Esophagus squamous epithelium (tissue), 5 donors: ENCODE results near the gene FHOD3. TPM values are rescaled to one million over a fixed set of nuclear protein-coding genes. Genes with fewer than 3 reads are reported as not detected.

Source experiments
- DNase-seq: peaks from one replicate; lab custom pipeline; 2025; lab: John Stamatoyannopoulos, UW
- H3K27ac ChIP-seq, 4 donors: fragments of 200-600 bp; sonication (generic); one replicate each; pipeline ENCODE4 v1.5.1; 2016 to 2019; ENCODE audit warnings: mild to moderate bottlenecking in 1 of 4
- H3K27me3 ChIP-seq, 4 donors: fragments of 200-600 bp; sonication (generic); 1 replicate in 3 of 4; 2 replicates in 1 of 4; pipeline versions ENCODE4 v1.5.1 to v1.6.0; 2017 to 2021; ENCODE audit warnings: antibody characterized with exemption in 1 of 4
- H3K36me3 ChIP-seq, 3 donors: fragments of 200-600 bp; sonication (generic); one replicate each; pipeline ENCODE4 v1.5.1; 2016 to 2019
- H3K4me1 ChIP-seq, 3 donors: fragments of 200-600 bp; sonication (generic); one replicate each; pipeline ENCODE4 v1.5.1; 2017 to 2019
- H3K4me3 ChIP-seq, 4 donors: fragments of 200-600 bp; sonication (generic); 1 replicate in 3 of 4; 2 replicates in 1 of 4; pipeline ENCODE4 v1.5.1; 2016 to 2019; ENCODE audit warnings: mild to moderate bottlenecking in 2 of 4, moderate library complexity in 1 of 4
- H3K9me3 ChIP-seq, 3 donors: fragments of 200-600 bp; sonication (generic); one replicate each; pipeline ENCODE4 v1.5.1; 2016 to 2019
- POLR2A ChIP-seq, 4 donors: fragments of 450-650 bp; IDR thresholded peaks; one replicate each; pipeline ENCODE4 v1.6.1; 2017; ENCODE audit warnings: antibody characterized with exemption in 4 of 4, mild to moderate bottlenecking in 4 of 4, moderate library complexity in 3 of 4
- WGBS, 2 donors: methylation state at CpG; one replicate each; pipeline ENCODE4 v1.1.5; 2018; 5-methylcytosine and 5-hydroxymethylcytosine counted together
- intact Hi-C: fragments of 100-400 bp; cut with DNase I; formaldehyde crosslinking; loops from one replicate; pipeline ENCODE4 v1.15.0; 2022
- total RNA-seq, 4 donors: library from RNA; depleted of rRNA; stranded (reverse); fragments of >200 nt; gene quantifications; one replicate each; pipeline ENCODE4 v1.1.0, GENCODE V29; 2016
- TF ChIP-seq, protein P1 (sequence below), 6 experiments: fragments of 450-650 bp in 4 of 6; fragments of 200-600 bp in 2 of 6; sonication (generic) in 2 of 6; IDR thresholded peaks; one replicate each; pipeline ENCODE4 v1.5.1; 2016 to 2019; ENCODE audit warnings: antibody characterized with exemption in 6 of 6, mild to moderate bottlenecking in 4 of 6, moderate library complexity in 4 of 6
- donor health status: DM: yes; HTN: yes; CAD: no.

Gene FHOD3
- total RNA-seq, 4 donors from 2014 or later = 3.1 to 29.6 (median 5.7) TPM

DNA sequence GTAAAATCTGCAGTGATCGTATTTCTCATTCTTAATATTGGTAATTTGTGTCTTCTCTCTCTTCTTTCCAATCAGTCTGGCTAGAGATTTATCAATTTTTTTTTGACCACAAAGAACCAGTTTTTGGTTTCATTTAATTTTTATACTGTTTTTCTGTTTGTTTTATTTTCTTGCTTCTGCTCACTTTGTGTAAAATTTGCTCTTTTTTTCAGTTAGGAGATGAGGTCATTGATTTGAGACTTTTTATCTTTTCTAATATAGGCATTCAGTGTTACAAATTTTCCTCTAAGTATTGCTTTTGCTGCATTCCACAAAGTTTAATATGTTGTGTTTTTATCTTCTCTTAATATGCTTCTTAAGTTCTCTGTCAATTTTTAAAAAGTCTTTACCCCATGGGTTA lies 370.8 kb downstream of the FHOD3 start:
- DNase-seq = no peak
- intact Hi-C loops = no loop called here
- H3K9me3 ChIP-seq = no peaks in the 10 kb centered on the region
- H3K27ac ChIP-seq = no peak overlapping the region
- TF ChIP-seq, protein P1, sequence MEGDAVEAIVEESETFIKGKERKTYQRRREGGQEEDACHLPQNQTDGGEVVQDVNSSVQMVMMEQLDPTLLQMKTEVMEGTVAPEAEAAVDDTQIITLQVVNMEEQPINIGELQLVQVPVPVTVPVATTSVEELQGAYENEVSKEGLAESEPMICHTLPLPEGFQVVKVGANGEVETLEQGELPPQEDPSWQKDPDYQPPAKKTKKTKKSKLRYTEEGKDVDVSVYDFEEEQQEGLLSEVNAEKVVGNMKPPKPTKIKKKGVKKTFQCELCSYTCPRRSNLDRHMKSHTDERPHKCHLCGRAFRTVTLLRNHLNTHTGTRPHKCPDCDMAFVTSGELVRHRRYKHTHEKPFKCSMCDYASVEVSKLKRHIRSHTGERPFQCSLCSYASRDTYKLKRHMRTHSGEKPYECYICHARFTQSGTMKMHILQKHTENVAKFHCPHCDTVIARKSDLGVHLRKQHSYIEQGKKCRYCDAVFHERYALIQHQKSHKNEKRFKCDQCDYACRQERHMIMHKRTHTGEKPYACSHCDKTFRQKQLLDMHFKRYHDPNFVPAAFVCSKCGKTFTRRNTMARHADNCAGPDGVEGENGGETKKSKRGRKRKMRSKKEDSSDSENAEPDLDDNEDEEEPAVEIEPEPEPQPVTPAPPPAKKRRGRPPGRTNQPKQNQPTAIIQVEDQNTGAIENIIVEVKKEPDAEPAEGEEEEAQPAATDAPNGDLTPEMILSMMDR (IDR thresholded peaks at IDR 0.05) = no peak
- no peak for TF ChIP-seq POLR2A (IDR thresholded peaks at IDR 0.05)
- H3K36me3 ChIP-seq = no peaks in the 10 kb centered on the region
- no peak overlapping the region for H3K4me3 ChIP-seq
- H3K27me3 ChIP-seq = no peaks in the 10 kb centered on the region
- 90% methylated on average over 1 of the region's 1 CpG for WGBS, 2 donors
- H3K4me1 ChIP-seq = peaks cover 0 to 33% (median 23%) of the 10 kb centered on the region in 3 donors

DNA sequence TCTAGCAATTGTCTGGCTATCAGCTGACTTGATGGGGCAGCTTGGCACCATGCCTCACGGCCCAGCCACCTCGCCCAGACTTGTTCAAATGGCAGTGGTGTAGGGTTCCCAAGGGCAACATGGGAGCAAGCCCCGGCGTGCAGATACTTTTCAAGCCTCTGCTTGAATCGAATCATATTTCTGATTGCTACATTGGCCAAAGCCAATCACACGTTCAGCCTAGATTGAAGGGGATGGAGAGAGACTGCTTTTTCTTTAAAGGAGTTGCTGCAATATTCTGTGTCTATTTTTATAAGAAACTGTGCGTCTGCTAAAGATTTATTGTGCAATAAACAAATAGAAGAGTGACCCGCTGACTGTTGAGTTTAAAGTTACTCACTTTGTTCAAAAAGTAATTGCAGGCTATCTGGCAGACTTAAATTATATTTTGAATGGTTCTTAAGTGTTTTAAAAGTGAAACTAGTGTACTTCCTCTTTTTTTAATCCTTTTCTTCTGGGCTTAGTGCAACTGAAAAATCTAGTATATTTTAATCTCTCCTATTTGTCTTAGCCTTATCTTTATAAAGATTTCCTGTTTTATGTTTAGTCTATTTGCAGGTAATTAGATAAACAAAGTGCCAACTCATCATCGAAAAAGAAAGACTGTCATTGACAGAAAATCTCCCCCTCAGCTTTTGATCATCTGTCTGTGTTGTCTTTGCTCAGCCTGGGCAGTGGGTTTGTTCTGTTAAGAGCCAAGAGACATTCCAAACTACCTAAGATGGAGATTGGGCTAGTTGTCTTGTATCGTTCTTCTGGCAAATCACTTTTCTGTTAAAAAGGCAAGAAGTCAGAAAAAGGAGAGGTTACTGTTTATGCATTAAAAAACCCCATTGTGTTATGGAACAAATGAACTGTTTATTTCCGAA lies 375.2 kb downstream of the FHOD3 start:
- 29 to 30% methylated on average over 11 of the region's 11 CpGs for WGBS, 2 donors
- H3K36me3 ChIP-seq = no peaks in the 10 kb centered on the region
- peak overlapping the region; percentile 44 to 78 (median 72) for H3K27ac ChIP-seq
- intact Hi-C loops = no loop called here
- no peak for DNase-seq
- peaks cover 0 to 15% (median 0%) of the 10 kb centered on the region in 3 donors for H3K9me3 ChIP-seq
- no peak for TF ChIP-seq POLR2A (IDR thresholded peaks at IDR 0.05)
- TF ChIP-seq, protein P1 (IDR thresholded peaks at IDR 0.05) = no peak
- H3K27me3 ChIP-seq = no peaks in the 10 kb centered on the region
- peaks cover 0 to 34% (median 26%) of the 10 kb centered on the region in 3 donors for H3K4me1 ChIP-seq
- peak overlapping the region in 3 of 4 donors; percentile 13 to 51 (median 31) for H3K4me3 ChIP-seq

DNA sequence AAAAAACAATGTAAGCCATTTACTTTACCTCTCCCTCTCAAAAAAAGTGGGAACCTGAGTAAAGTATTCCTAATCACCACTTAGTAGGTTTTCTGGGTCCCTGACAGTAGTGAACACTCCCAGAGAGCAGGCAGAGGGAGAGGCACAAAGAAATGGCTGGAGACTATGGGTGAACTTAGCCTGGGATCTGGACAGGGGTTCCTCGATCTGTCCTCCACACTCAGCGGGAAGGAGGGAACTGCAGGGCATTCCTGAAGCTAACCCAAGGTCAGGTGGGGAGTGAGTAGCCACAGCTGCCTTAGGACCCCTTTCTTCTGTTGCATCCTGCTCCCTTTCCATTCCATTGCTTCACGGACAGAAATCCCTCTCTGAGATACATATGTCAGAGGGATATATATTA lies 375.9 kb downstream of the FHOD3 start:
- TF ChIP-seq POLR2A (IDR thresholded peaks at IDR 0.05) = no peak
- TF ChIP-seq, protein P1 (IDR thresholded peaks at IDR 0.05) = no peak
- no peak for DNase-seq
- intact Hi-C loops = no loop called here
- H3K4me3 ChIP-seq = no peak overlapping the region
- no peaks in the 10 kb centered on the region for H3K27me3 ChIP-seq
- H3K36me3 ChIP-seq = no peaks in the 10 kb centered on the region
- 63 to 81% methylated on average over 3 of the region's 3 CpGs for WGBS, 2 donors
- H3K4me1 ChIP-seq = peaks cover 0 to 34% (median 26%) of the 10 kb centered on the region in 3 donors
- H3K27ac ChIP-seq = peak overlapping the region; percentile 44 to 78 (median 72)
- peaks cover 0 to 15% (median 0%) of the 10 kb centered on the region in 3 donors for H3K9me3 ChIP-seq

DNA sequence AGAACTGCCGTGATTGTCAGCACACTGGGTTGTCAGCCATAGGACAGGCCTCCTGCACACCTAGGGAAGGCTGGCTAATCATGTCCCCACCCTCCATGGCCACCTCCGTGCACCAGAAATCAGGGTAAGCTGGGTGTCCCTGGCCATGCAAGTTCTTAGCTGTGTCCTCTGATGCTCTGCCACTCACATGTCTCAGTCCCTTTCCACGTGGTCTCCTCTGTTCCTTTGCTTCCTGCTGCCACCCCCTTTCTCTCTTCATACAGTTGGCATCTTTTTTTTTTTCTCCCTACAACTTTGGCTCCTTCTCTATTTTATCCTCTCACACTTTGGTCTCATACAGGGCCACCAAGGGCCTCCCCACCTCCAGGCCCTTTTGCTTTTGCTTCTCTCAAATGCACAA lies 377.6 kb downstream of the FHOD3 start:
- Histone ChIP-seq H3K27me3 (no peaks in the 10 kb centered on the region), H3K4me1 (peaks cover 0 to 34% (median 26%) of the 10 kb centered on the region in 3 donors), H3K9me3 (peaks cover 0 to 15% (median 0%) of the 10 kb centered on the region in 3 donors), H3K4me3 (no peak overlapping the region), H3K36me3 (no peaks in the 10 kb centered on the region), H3K27ac (no peak overlapping the region)
- 72 to 79% methylated on average over 3 of the region's 3 CpGs for WGBS, 2 donors
- intact Hi-C loops = no loop called here
- no peak for TF ChIP-seq POLR2A (IDR thresholded peaks at IDR 0.05)
- TF ChIP-seq, protein P1 (IDR thresholded peaks at IDR 0.05) = no peak
- no peak for DNase-seq

DNA sequence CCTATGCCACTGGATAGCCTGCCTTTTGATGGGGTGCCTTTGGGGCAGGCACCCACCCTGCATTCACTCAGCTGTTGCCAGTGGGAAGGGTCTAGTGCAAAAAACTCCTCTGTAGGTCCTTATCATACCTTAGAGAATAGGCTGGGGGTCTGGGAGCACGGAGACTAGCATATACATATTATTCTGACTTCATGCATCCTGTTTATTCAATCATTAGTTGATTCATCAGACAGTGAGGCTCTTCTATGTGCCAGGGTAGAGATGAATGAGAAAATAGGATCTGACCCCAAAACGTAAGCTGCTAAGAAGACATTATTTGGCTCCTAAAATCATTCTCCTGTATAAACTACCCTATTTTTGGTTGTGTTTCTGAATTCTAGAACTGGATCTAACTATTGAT lies 378.0 kb downstream of the FHOD3 start:
- TF ChIP-seq POLR2A (IDR thresholded peaks at IDR 0.05) = no peak
- TF ChIP-seq, protein P1 (IDR thresholded peaks at IDR 0.05) = no peak
- H3K27me3 ChIP-seq = no peaks in the 10 kb centered on the region
- peaks cover 0 to 33% (median 26%) of the 10 kb centered on the region in 3 donors for H3K4me1 ChIP-seq
- no peak overlapping the region for H3K4me3 ChIP-seq
- H3K36me3 ChIP-seq = no peaks in the 10 kb centered on the region
- intact Hi-C loops = no loop called here
- peaks cover 0 to 15% (median 0%) of the 10 kb centered on the region in 3 donors for H3K9me3 ChIP-seq
- no peak for DNase-seq
- H3K27ac ChIP-seq = no peak overlapping the region
- WGBS, 2 donors = 60 to 89% methylated on average over 2 of the region's 2 CpGs
